BJ (cell line): ENCODE results near the gene TGFBI. TPM values are rescaled to one million over a fixed set of nuclear protein-coding genes. Genes with fewer than 3 reads are reported as not detected.

Source experiments
- CTCF ChIA-PET: fragments of 350-600 bp; formaldehyde crosslinking; extraction: SDS; loops from one replicate; lab custom pipeline; 2021; ENCODE audit warnings: antibody characterized with exemption, inconsistent platforms; lab: Yijun Ruan, JAX
- POLR2A ChIA-PET: fragments of 300-600 bp; sonication (Branson Sonifier 250); formaldehyde crosslinking; extraction: SDS; loops from one replicate; lab custom pipeline; 2021; ENCODE audit warnings: antibody characterized with exemption; lab: Charles Lee
- DNase-seq: peaks from one replicate; pipeline ENCODE4 v3.0.0-alpha.2; 2011; ENCODE audit warnings: low read depth
- H3K27me3 ChIP-seq: 2 replicates; pipeline ENCODE4 v1.6.0; 2011; ENCODE audit warnings: low read length; ENCODE audit not compliant: control insufficient read depth, insufficient read depth
- H3K36me3 ChIP-seq: 2 replicates; pipeline ENCODE4 v1.5.1; 2011; ENCODE audit warnings: low read length; ENCODE audit not compliant: control insufficient read depth, insufficient read depth
- H3K4me3 ChIP-seq: 2 replicates; pipeline ENCODE4 v1.5.1; 2011; ENCODE audit warnings: low read depth, mild to moderate bottlenecking, control low read depth, low read length
- CTCF ChIP-seq: IDR thresholded peaks from 2 replicates; pipeline ENCODE4 v1.5.1; 2011; ENCODE audit warnings: low read depth, mild to moderate bottlenecking, control low read depth, inconsistent platforms, low read length, moderate library complexity; ENCODE audit not compliant: insufficient read depth
- polyA plus RNA-seq: library from polyadenylated mRNA; depleted of rRNA; stranded (reverse); fragments of >200 nt; gene quantifications from 2 replicates; pipeline ENCODE4 v1.2.3, GENCODE V29; 2011

TGFBI gene
- polyA plus RNA-seq, 1 experiment = 1,228 TPM

GRCh38 chr5:136018814-136019783, 9.7 kb upstream of the TGFBI start:
- Histone ChIP-seq H3K27me3 (no peaks in the 10 kb centered on the region), H3K36me3 (no peaks in the 10 kb centered on the region), H3K4me3 (no peak overlapping the region)
- ChIA-PET POLR2A (interaction anchor here (0.6 to 0.9 kb wide), 2 partner anchors 39 to 1894 kb away, joined by 3 to 4 read pairs; no protein-coding TSS in a partner anchor), CTCF (interaction anchor here (0.6 to 2.8 kb wide), 7 partner anchors 9 to 73 kb away, joined by 3 to 15 read pairs (median 4); partner anchors contain the start of gene TGFBI)
- peak; percentile 63 for TF ChIP-seq CTCF
- DNase-seq = peak; percentile 93

DNA sequence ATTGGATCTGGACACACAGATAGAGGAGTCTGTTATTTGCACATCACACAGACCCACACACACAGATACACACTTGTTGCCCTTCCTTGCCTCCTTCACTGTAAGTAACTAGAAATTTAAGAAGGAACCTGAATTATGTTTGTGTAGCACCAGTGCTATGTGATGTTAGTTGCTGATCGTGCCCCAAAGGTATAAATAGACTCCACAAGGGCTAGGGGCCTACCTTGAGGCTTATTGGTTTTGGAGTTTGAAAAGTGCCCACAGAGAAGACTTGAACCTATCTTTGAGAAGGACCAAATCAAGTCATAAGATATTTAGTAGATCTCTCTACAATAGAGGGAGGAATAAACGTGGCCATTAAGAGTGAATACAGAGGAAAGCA, 8.8 kb upstream of the TGFBI start:
- CTCF ChIA-PET = interaction anchor here (0.7 to 2.8 kb wide), 4 partner anchors 17 to 74 kb away, joined by 4 to 15 read pairs (median 4); no protein-coding TSS in a partner anchor
- no peak for TF ChIP-seq CTCF
- Histone ChIP-seq H3K36me3 (no peaks in the 10 kb centered on the region), H3K27me3 (no peaks in the 10 kb centered on the region), H3K4me3 (no peak overlapping the region)
- no peak for DNase-seq
- POLR2A ChIA-PET = no interaction called here

- CTCF ChIA-PET = interaction anchor here (1.0 to 2.8 kb wide), 2 partner anchors 33 to 37 kb away, joined by 3 to 15 read pairs; no protein-coding TSS in a partner anchor
- POLR2A ChIA-PET = no interaction called here
- peak; percentile 61 for DNase-seq
Observed at GRCh38 chr5:136020383-136021015, 8.3 kb upstream of the TGFBI start.

GRCh38 chr5:136021016-136021405, 7.8 kb upstream of the TGFBI start:
- Histone ChIP-seq H3K4me3 (no peak overlapping the region), H3K27me3 (no peaks in the 10 kb centered on the region), H3K36me3 (no peaks in the 10 kb centered on the region)
- no peak for TF ChIP-seq CTCF
- CTCF ChIA-PET = interaction anchor here (1.0 kb wide), 1 partner anchor 33 kb away, joined by 3 read pairs; no protein-coding TSS in a partner anchor
- POLR2A ChIA-PET = no interaction called here
- no peak for DNase-seq

More at GRCh38 chr5:136020383-136021015, 8.3 kb upstream of the TGFBI start:
- no peak overlapping the region for H3K4me3 ChIP-seq
- no peaks in the 10 kb centered on the region for H3K36me3 ChIP-seq
- H3K27me3 ChIP-seq = no peaks in the 10 kb centered on the region
- no peak for TF ChIP-seq CTCF

GRCh38 chr5:136022965-136023364, 5.8 kb upstream of the TGFBI start:
- Histone ChIP-seq H3K4me3 (no peak overlapping the region), H3K27me3 (no peaks in the 10 kb centered on the region), H3K36me3 (no peaks in the 10 kb centered on the region)
- DNase-seq = no peak
- ChIA-PET POLR2A (no interaction called here), CTCF (interaction anchor here (1.5 kb wide), 2 partner anchors 14 to 35 kb away, joined by 3 to 4 read pairs; no protein-coding TSS in a partner anchor)
- no peak for TF ChIP-seq CTCF
